PFSK-1 (cell line): ENCODE results near the gene KDM6B.

ENCODE experiments used
- POLR2AphosphoS5 ChIP-seq: IDR thresholded peaks from 2 replicates; pipeline ENCODE4 v1.6.1; 2012; ENCODE audit warnings: low read depth, mild to moderate bottlenecking, control low read depth, low read length, moderate library complexity
- REST ChIP-seq, 2 experiments: IDR thresholded peaks; 2 replicates each; pipeline versions ENCODE4 v1.6.1 to v1.8.0; 2011 to 2012; ENCODE audit warnings: low read depth in 2 of 2, low read length in 2 of 2, control low read depth in 1 of 2, inconsistent platforms in 1 of 2, mild to moderate bottlenecking in 1 of 2, moderate library complexity in 1 of 2; ENCODE audit not compliant: insufficient read depth in 1 of 2

- TF ChIP-seq POLR2AphosphoS5 (no peak), REST (IDR thresholded peaks at IDR 0.05; ENCODE audit: insufficient read depth in 1 of 2, low read depth in 2 of 2, low read length in 2 of 2) (no peak)
These were observed 3.4 kb upstream of the KDM6B start for GRCh38 chr17:7830616-7831015.
